IMR-90 (cell line): ENCODE results near the gene MPZL1. TPM values are rescaled to one million over a fixed set of nuclear protein-coding genes. Genes with fewer than 3 reads are reported as not detected.

Experiments used
- ATAC-seq: fragments of 200-7000 bp; cut with Tn5 transposase; 2 replicates; pipeline ENCODE4 v1.9.1; 2020; ENCODE audit warnings: low read depth, mild to moderate bottlenecking, moderate library complexity
- BruUV-seq: library from RNA; stranded (reverse); fragments of 400-500 nt; replicated peaks from 2 replicates; lab custom pipeline; 2021; lab: Mats Ljungman, UMichigan
- CTCF ChIA-PET: fragments of 300-600 bp; formaldehyde crosslinking; extraction: SDS; loops from one replicate; lab custom pipeline; 2021; ENCODE audit warnings: antibody characterized with exemption; lab: Yijun Ruan, JAX
- POLR2A ChIA-PET: fragments of 300-600 bp; sonication (Branson Sonifier 250); formaldehyde crosslinking; loops from one replicate; lab custom pipeline; 2022; ENCODE audit warnings: antibody characterized with exemption; ENCODE audit not compliant: unreplicated experiment; lab: Charles Lee
- DNase-seq: peaks from one replicate; pipeline ENCODE4 v3.0.0; 2013
- H2AFZ ChIP-seq: replicated peaks from 2 replicates; pipeline ENCODE3; 2013; ENCODE audit warnings: low read length, mild to moderate bottlenecking; ENCODE audit not compliant: poor library complexity
- H2AK5ac ChIP-seq: 2 replicates; pipeline ENCODE4 v1.6.1; 2013; ENCODE audit warnings: low read depth, low read length, inconsistent platforms
- H2AK9ac ChIP-seq: replicated peaks from 2 replicates; pipeline ENCODE3; 2013; ENCODE audit warnings: mild to moderate bottlenecking, low read depth, low read length, moderate library complexity; ENCODE audit not compliant: poor library complexity
- H2BK120ac ChIP-seq: 2 replicates; pipeline ENCODE4 v1.6.1; 2013; ENCODE audit warnings: low read depth, low read length, inconsistent platforms
- H2BK15ac ChIP-seq: 3 replicates; pipeline ENCODE4 v1.6.1; 2013; ENCODE audit warnings: low read depth, low read length, inconsistent platforms
- H2BK20ac ChIP-seq: 2 replicates; pipeline ENCODE4 v1.6.1; 2013; ENCODE audit warnings: low read depth, mild to moderate bottlenecking, inconsistent platforms, low read length, moderate library complexity
- H2BK5ac ChIP-seq: 2 replicates; pipeline ENCODE4 v1.6.1; 2013; ENCODE audit warnings: mild to moderate bottlenecking, low read depth, low read length, inconsistent platforms; ENCODE audit not compliant: poor library complexity, severe bottlenecking
- H3K14ac ChIP-seq: replicated peaks from 2 replicates; pipeline ENCODE4 v1.6.1; 2013; ENCODE audit warnings: low read depth, low read length, inconsistent platforms
- H3K18ac ChIP-seq: 2 replicates; pipeline ENCODE4 v1.6.1; 2013; ENCODE audit warnings: low read depth, low read length, control low read depth
- H3K23ac ChIP-seq: 2 replicates; pipeline ENCODE4 v1.6.1; 2013; ENCODE audit warnings: low read depth, low read length, inconsistent platforms
- H3K27ac ChIP-seq: 2 replicates; pipeline ENCODE4 v1.5.1; 2013; ENCODE audit warnings: mild to moderate bottlenecking, control low read depth, low read length; ENCODE audit not compliant: insufficient read depth
- H3K27me3 ChIP-seq: 2 replicates; pipeline ENCODE4 v1.6.1; 2013; ENCODE audit warnings: low read length; ENCODE audit not compliant: control insufficient read depth, insufficient read depth
- H3K36me3 ChIP-seq: 2 replicates; pipeline ENCODE4 v1.6.1; 2013; ENCODE audit warnings: low read length, mixed read lengths; ENCODE audit not compliant: control insufficient read depth, insufficient read depth
- H3K4ac ChIP-seq: 2 replicates; pipeline ENCODE4 v1.6.1; 2013; ENCODE audit warnings: low read depth, low read length, inconsistent platforms
- H3K4me1 ChIP-seq: 2 replicates; pipeline ENCODE4 v1.6.1; 2013; ENCODE audit warnings: low read length, mixed read lengths; ENCODE audit not compliant: control insufficient read depth, insufficient read depth
- H3K4me2 ChIP-seq: 2 replicates; pipeline ENCODE4 v1.6.1; 2013; ENCODE audit warnings: low read depth, mild to moderate bottlenecking, control low read depth, low read length, moderate library complexity
- H3K4me3 ChIP-seq: 2 replicates; pipeline ENCODE4 v1.5.1; 2013; ENCODE audit warnings: low read depth, mild to moderate bottlenecking, control low read depth, low read length, moderate library complexity; ENCODE audit not compliant: insufficient read depth
- H3K56ac ChIP-seq: 2 replicates; pipeline ENCODE4 v1.6.1; 2013; ENCODE audit warnings: low read length, inconsistent platforms; ENCODE audit not compliant: insufficient read depth; ENCODE audit errors: extremely low read depth
- H3K79me1 ChIP-seq, 2 experiments: 2 replicates each; pipeline ENCODE4 v1.6.1; 2013; ENCODE audit warnings: low read length in 2 of 2, inconsistent platforms in 1 of 2, low read depth in 1 of 2
- H3K9ac ChIP-seq: 2 replicates; pipeline ENCODE4 v1.6.1; 2013; ENCODE audit warnings: low read depth, low read length, control low read depth
- H3K9me1 ChIP-seq: 2 replicates; pipeline ENCODE4 v1.6.1; 2013; ENCODE audit warnings: low read length, inconsistent platforms; ENCODE audit not compliant: insufficient read depth
- H3K9me3 ChIP-seq: 2 replicates; pipeline ENCODE4 v1.6.1; 2013; ENCODE audit warnings: low read length; ENCODE audit not compliant: control insufficient read depth, insufficient read depth
- H4K20me1 ChIP-seq: 2 replicates; pipeline ENCODE4 v1.6.1; 2013; ENCODE audit warnings: low read length, inconsistent platforms; ENCODE audit not compliant: insufficient read depth
- H4K5ac ChIP-seq: 2 replicates; pipeline ENCODE4 v1.6.1; 2013; ENCODE audit warnings: mild to moderate bottlenecking, low read depth, low read length, control low read depth
- H4K8ac ChIP-seq, 2 experiments: 2 replicates each; pipeline ENCODE4 v1.6.1; 2013; ENCODE audit warnings: low read depth in 2 of 2, low read length in 2 of 2, control low read depth in 1 of 2, inconsistent platforms in 1 of 2
- H4K91ac ChIP-seq: 2 replicates; pipeline ENCODE4 v1.6.1; 2013; ENCODE audit warnings: low read depth, low read length, inconsistent platforms; ENCODE audit not compliant: insufficient read depth
- BHLHE40 ChIP-seq: fragments of 150-350 bp; IDR thresholded peaks from 2 replicates; pipeline ENCODE4 v1.6.1; 2016; ENCODE audit warnings: mild to moderate bottlenecking, low read depth, low read length
- CEBPB ChIP-seq: IDR thresholded peaks from 2 replicates; pipeline ENCODE4 v1.6.1; 2012; ENCODE audit warnings: low read depth, low read length, improper control_type of control experiment
- CHD1 ChIP-seq: IDR thresholded peaks from 2 replicates; pipeline ENCODE4 v1.6.1; 2012; ENCODE audit warnings: low read depth, low read length, improper control_type of control experiment
- CTCF ChIP-seq: conservative IDR thresholded peaks from 2 replicates; pipeline ENCODE4 v1.5.1; 2012; ENCODE audit warnings: mild to moderate bottlenecking, low read depth, low read length, improper control_type of control experiment
- ELK1 ChIP-seq: fragments of 150-350 bp; IDR thresholded peaks from 2 replicates; pipeline ENCODE4 v1.6.1; 2016; ENCODE audit warnings: low read depth, mild to moderate bottlenecking, low read length, moderate library complexity, borderline replicate concordance
- FOS ChIP-seq: fragments of 150-350 bp; IDR thresholded peaks from 2 replicates; pipeline ENCODE4 v1.6.1; 2016; ENCODE audit warnings: low read depth, low read length
- MAFK ChIP-seq: IDR thresholded peaks from 2 replicates; pipeline ENCODE4 v1.6.1; 2012; ENCODE audit warnings: low read depth, low read length, improper control_type of control experiment
- MAZ ChIP-seq: IDR thresholded peaks from 2 replicates; pipeline ENCODE4 v1.6.1; 2012; ENCODE audit warnings: low read depth, mild to moderate bottlenecking, low read length, improper control_type of control experiment, moderate library complexity, borderline replicate concordance
- MXI1 ChIP-seq: IDR thresholded peaks from 2 replicates; pipeline ENCODE4 v1.6.1; 2012; ENCODE audit warnings: low read depth, mild to moderate bottlenecking, low read length, moderate library complexity, borderline replicate concordance
- NFE2L2 ChIP-seq: fragments of 150-350 bp; IDR thresholded peaks from 2 replicates; pipeline ENCODE4 v1.6.1; 2016; ENCODE audit warnings: low read depth, mild to moderate bottlenecking, low read length
- POLR2A ChIP-seq: IDR thresholded peaks from 2 replicates; pipeline ENCODE4 v1.6.1; 2012; ENCODE audit warnings: mild to moderate bottlenecking, low read depth, low read length
- RAD21 ChIP-seq: IDR thresholded peaks from 2 replicates; pipeline ENCODE4 v1.6.1; 2012; ENCODE audit warnings: low read length, improper control_type of control experiment
- RCOR1 ChIP-seq: IDR thresholded peaks from 2 replicates; pipeline ENCODE4 v1.6.1; 2012; ENCODE audit warnings: mild to moderate bottlenecking, low read length, improper control_type of control experiment; ENCODE audit not compliant: insufficient replicate concordance
- RFX5 ChIP-seq: IDR thresholded peaks from 2 replicates; pipeline ENCODE4 v1.8.0; 2012; ENCODE audit warnings: low read depth, mild to moderate bottlenecking, low read length, moderate library complexity
- SMC3 ChIP-seq: fragments of 150-350 bp; IDR thresholded peaks from 2 replicates; pipeline ENCODE4 v1.6.1; 2016; ENCODE audit warnings: low read depth, mild to moderate bottlenecking, antibody characterized with exemption, low read length, moderate library complexity
- USF2 ChIP-seq: fragments of 150-350 bp; IDR thresholded peaks from 2 replicates; pipeline ENCODE4 v1.6.1; 2017; ENCODE audit warnings: mild to moderate bottlenecking, antibody characterized with exemption, low read length, low read depth
- WGBS, 2 experiments: methylation state at CpG; one replicate each; pipeline versions ENCODE4 v1.1.5 to v1.1.7; 2013; ENCODE audit warnings: missing lambda C conversion rate in 2 of 2; ENCODE audit not compliant: insufficient read length in 1 of 2; ENCODE audit errors: extremely low coverage in 2 of 2; 5-methylcytosine and 5-hydroxymethylcytosine counted together
- dilution Hi-C: fragments of 300-500 bp; cut with HindIII; formaldehyde crosslinking; loops from one replicate; pipeline ENCODE4 v1.14.3; 2018; ENCODE audit warnings: low sequenced_read_pairs; ENCODE audit not compliant: unreplicated experiment
- in situ Hi-C: fragments of 300-500 bp; cut with MboI; formaldehyde crosslinking; loops from 3 replicates; pipeline ENCODE4 v1.14.3; 2019; ENCODE audit warnings: low sequenced_read_pairs, inconsistent platforms, mixed read lengths
- intact Hi-C: fragments of 100-400 bp; cut with micrococcal nuclease; formaldehyde crosslinking; loops from 2 replicates; pipeline ENCODE4 v1.10.0; 2022
- polyA plus RNA-seq, 3 experiments: library from polyadenylated mRNA; depleted of rRNA; stranded (reverse); fragments of >200 nt; gene quantifications; 2 replicates each; pipeline ENCODE4 v1.2.3, GENCODE V29; 2012; ENCODE audit warnings: low replicate concordance in 1 of 3
- total RNA-seq: library from RNA; depleted of rRNA; stranded (reverse); fragments of >200 nt; gene quantifications from 2 replicates; pipeline ENCODE4 v1.2.3, GENCODE V29; 2012

The MPZL1 gene
- total and polyA plus RNA-seq, 2 of the 4 experiments (the other 2 are of a cell fraction), result 55.3 to 87.3 TPM

- peaks cover 26 to 48% of the 10 kb centered on the region in 2 experiments for H3K79me1 ChIP-seq
- no peaks in the 10 kb centered on the region for H3K27me3 ChIP-seq
- DNase-seq (peak; percentile 77), ATAC-seq (no peak)
- no peak overlapping the region for H4K5ac ChIP-seq
- no peak overlapping the region for H3K14ac ChIP-seq
- H2BK20ac ChIP-seq, result no peak overlapping the region
- H2BK120ac ChIP-seq, result no peak overlapping the region
- H3K23ac ChIP-seq, result peak overlapping the region; percentile 48
- no peak overlapping the region for H2AK9ac ChIP-seq
- BruUV-seq, result no TSS peak
- no CpG with 5 or more reads among the region's 2 CpGs for WGBS, 2 experiments
- H2BK5ac ChIP-seq, result peak overlapping the region; percentile 6
- H3K36me3 ChIP-seq, result peaks cover 16% of the 10 kb centered on the region
- CTCF ChIA-PET, result interaction anchor here (1.6 kb wide), 1 partner anchor 10 kb away, joined by 4 read pairs; no protein-coding TSS in a partner anchor
- H3K27ac ChIP-seq, result no peak overlapping the region
- no peaks in the 10 kb centered on the region for H3K9me3 ChIP-seq
- dilution Hi-C loops, result no loop called here
- 0 out of 2 replicates have a peak overlapping the region, but pooled peaks have one; percentile 31 for H3K4ac ChIP-seq
- no peak overlapping the region for H4K91ac ChIP-seq
- intact Hi-C loops, result loop anchor here (5.0 kb wide), 1 partner anchor 48 kb away; no protein-coding TSS in a partner anchor
- peaks cover 18% of the 10 kb centered on the region; the same call in 1 of the 2 replicates for H4K20me1 ChIP-seq
- no peak overlapping the region; the same call in 2 of the 3 replicates for H2BK15ac ChIP-seq
- POLR2A ChIA-PET, result no interaction called here
- no peak for TF ChIP-seq CEBPB
- no peak for TF ChIP-seq MAFK
- TF ChIP-seq MAZ, result no peak
- TF ChIP-seq BHLHE40, result no peak
- TF ChIP-seq POLR2A, result no peak
- TF ChIP-seq FOS, result no peak; the same call in 1 of the 2 replicates
- TF ChIP-seq CTCF, result no peak
- TF ChIP-seq RAD21, result no peak
- TF ChIP-seq MXI1, result no peak
- no peak for TF ChIP-seq RFX5
- no peak for TF ChIP-seq CHD1
- TF ChIP-seq USF2, result no peak
- TF ChIP-seq RCOR1, result no peak
- TF ChIP-seq NFE2L2, result no peak
- no peak for TF ChIP-seq SMC3
- TF ChIP-seq ELK1, result no peak
- no peak overlapping the region for H3K4me3 ChIP-seq
- no peak overlapping the region for H3K56ac ChIP-seq
- peaks cover 8% of the 10 kb centered on the region for H3K4me1 ChIP-seq
- H3K9ac ChIP-seq, result no peak overlapping the region
- in situ Hi-C loops, result no loop called here
- H4K8ac ChIP-seq, result no peak overlapping the region
- H2AK5ac ChIP-seq, result no peak overlapping the region
- peaks cover 11% of the 10 kb centered on the region; the same call in 1 of the 2 replicates for H3K9me1 ChIP-seq
- no peak overlapping the region for H3K4me2 ChIP-seq
- H2AFZ ChIP-seq, result no peak overlapping the region
- no peak overlapping the region for H3K18ac ChIP-seq
These were observed 53.4 kb downstream of the MPZL1 start for GRCh38 chr1:167775178-167775577.
